Tibial artery (tissue), 4 donors: ENCODE measurements around the gene IL27RA.

Source experiments
- DNase-seq, 2 donors: peaks; one replicate each; pipeline ENCODE4 v3.0.0-alpha.2; 2019
- H3K27ac ChIP-seq, 2 donors: fragments of 200-600 bp; sonication (generic) in 1 of 2; 1 replicate in 1 of 2; 2 replicates in 1 of 2; pipeline ENCODE4 v1.5.1; 2018 to 2019; ENCODE audit warnings: mild to moderate bottlenecking in 1 of 2
- H3K27me3 ChIP-seq, 2 donors: fragments of 200-600 bp; sonication (generic) in 1 of 2; one replicate each; pipeline versions ENCODE4 v1.5.1 to v1.6.0; 2016 to 2019
- H3K36me3 ChIP-seq, 3 donors: fragments of 200-600 bp; sonication (generic) in 2 of 3; one replicate each; pipeline ENCODE4 v1.5.1; 2016 to 2019; ENCODE audit warnings: mild to moderate bottlenecking in 2 of 3
- H3K4me1 ChIP-seq, 4 donors: fragments of 200-600 bp; sonication (generic) in 2 of 4; 1 replicate in 3 of 4; 2 replicates in 1 of 4; pipeline ENCODE4 v1.5.1; 2016 to 2019
- H3K4me3 ChIP-seq, 2 donors: fragments of 200-600 bp; sonication (generic) in 1 of 2; 1 replicate in 1 of 2; 2 replicates in 1 of 2; pipeline ENCODE4 v1.5.1; 2018 to 2019; ENCODE audit warnings: mild to moderate bottlenecking in 2 of 2
- H3K9me3 ChIP-seq, 3 donors: fragments of 200-600 bp; sonication (generic) in 1 of 3; one replicate each; pipeline ENCODE4 v1.5.1; 2016 to 2019
- intact Hi-C: fragments of 100-400 bp; cut with DNase I; formaldehyde crosslinking; loops from one replicate; pipeline ENCODE4 v1.15.0; 2023; ENCODE audit warnings: low total_unique reads
- TF ChIP-seq, protein P1 (sequence below), 2 experiments: fragments of 200-600 bp in 1 of 2; fragments of 450-650 bp in 1 of 2; IDR thresholded peaks; one replicate each; pipeline ENCODE4 v1.5.1; 2017 to 2019; ENCODE audit warnings: antibody characterized with exemption in 2 of 2, mild to moderate bottlenecking in 1 of 2, moderate library complexity in 1 of 2

The IL27RA gene

DNA sequence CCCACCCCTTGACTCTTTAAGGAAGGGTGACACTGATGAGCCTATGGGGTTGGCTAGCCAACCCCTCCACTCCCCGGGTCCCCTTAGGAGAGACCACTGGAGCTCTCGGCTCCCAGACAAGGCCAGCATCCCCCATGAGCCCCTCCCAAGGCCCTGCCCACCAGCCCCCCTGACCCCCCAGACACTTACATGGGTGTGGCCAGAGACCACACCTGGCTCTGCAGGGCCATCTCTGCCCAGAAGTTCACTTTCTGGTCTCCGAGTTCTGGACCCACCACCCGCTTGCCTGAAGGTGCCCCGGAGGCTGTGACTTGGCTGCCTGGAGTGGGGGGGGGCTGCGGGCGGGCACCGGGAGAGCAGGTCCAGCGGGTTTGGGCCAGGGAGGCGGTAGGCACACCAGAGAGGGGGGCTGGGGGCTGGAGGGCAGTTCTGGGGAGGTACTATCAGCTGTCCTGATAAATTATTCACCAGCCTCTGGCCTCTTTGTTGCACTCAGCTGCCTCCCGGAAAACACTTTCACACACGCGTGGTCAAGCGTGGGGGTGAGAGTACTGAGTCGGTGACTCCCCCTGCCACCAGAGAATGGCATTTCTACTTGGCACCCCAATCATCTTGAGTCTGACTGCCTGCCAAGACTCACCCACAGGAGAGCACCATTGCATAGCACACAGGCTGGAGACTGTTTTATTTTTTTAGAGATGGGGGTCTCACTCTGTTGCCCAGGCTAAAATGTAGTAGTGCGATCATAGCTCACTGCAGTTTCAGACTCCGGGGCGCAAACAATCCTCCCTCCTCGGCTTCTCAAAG, 30.4 kb downstream of the IL27RA start, which contains the start of gene PALM3:
PALM3 (minus strand) TSS at position 326 of the 807 bp plus-strand sequence; CDS start at position 230, 96 bp downstream.
- no peak for DNase-seq
- TF ChIP-seq, protein P1, sequence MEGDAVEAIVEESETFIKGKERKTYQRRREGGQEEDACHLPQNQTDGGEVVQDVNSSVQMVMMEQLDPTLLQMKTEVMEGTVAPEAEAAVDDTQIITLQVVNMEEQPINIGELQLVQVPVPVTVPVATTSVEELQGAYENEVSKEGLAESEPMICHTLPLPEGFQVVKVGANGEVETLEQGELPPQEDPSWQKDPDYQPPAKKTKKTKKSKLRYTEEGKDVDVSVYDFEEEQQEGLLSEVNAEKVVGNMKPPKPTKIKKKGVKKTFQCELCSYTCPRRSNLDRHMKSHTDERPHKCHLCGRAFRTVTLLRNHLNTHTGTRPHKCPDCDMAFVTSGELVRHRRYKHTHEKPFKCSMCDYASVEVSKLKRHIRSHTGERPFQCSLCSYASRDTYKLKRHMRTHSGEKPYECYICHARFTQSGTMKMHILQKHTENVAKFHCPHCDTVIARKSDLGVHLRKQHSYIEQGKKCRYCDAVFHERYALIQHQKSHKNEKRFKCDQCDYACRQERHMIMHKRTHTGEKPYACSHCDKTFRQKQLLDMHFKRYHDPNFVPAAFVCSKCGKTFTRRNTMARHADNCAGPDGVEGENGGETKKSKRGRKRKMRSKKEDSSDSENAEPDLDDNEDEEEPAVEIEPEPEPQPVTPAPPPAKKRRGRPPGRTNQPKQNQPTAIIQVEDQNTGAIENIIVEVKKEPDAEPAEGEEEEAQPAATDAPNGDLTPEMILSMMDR (IDR thresholded peaks at IDR 0.05) = no peak

DNA sequence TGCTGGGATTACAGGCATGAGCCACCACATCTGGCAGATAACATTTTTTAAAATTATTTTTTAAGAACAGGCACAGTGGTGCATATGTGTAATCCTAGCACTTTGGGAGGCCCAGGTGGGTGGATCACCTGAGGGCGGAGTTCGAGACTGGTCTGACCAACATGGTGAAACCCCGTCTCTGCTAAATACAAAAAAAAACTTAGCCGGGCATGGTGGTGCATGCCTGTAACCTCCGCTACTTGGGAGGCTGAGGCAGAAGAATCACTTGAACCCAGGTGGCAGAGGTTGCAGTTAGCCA, 30.9 kb downstream of the IL27RA start:
- no peaks in the 10 kb centered on the region for H3K9me3 ChIP-seq
- TF ChIP-seq, protein P1 (IDR thresholded peaks at IDR 0.05) = no peak
- peaks cover 0 to 62% of the 10 kb centered on the region in 2 donors for H3K27me3 ChIP-seq
- peaks cover 0 to 13% (median 6%) of the 10 kb centered on the region in 4 donors for H3K4me1 ChIP-seq
- no peak overlapping the region for H3K27ac ChIP-seq
- no peak overlapping the region for H3K4me3 ChIP-seq
- no peak for DNase-seq
- no peaks in the 10 kb centered on the region for H3K36me3 ChIP-seq
- intact Hi-C loops = no loop called here

More for the DNA sequence above, 30.4 kb downstream of the IL27RA start, which contains the start of gene PALM3:
- Histone ChIP-seq H3K27ac (no peak within 1 kb of the TSS), H3K4me1 (peaks cover 0 to 18% (median 9%) of the 10 kb centered on the region in 4 donors), H3K4me3 (no peak within 1 kb of the TSS), H3K36me3 (no peaks in the 10 kb centered on the region), H3K9me3 (no peaks in the 10 kb centered on the region), H3K27me3 (peaks cover 0 to 67% of the 10 kb centered on the region in 2 donors)
- intact Hi-C loops = no loop called here

DNA sequence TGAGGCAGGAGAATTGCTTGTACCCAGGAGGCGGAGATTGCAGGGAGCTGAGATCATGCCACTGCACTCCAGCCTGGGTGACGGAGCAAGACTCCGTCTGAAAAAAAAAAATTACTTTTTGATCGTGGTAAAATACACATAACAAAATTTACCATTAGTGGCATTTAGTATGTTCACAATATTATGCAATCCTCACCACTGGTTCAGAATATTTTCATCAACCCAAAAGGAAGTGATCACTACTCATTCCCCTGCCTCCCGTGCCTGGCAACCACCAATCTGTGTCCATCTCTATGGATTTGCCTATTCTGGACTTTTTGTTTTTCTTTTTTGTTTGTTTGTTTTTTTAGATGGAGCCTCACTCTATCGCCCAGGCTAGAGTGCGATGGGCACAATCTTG, 31.5 kb downstream of the IL27RA start:
- peaks cover 0 to 56% of the 10 kb centered on the region in 2 donors for H3K27me3 ChIP-seq
- intact Hi-C loops = no loop called here
- H3K27ac ChIP-seq = no peak overlapping the region

DNA sequence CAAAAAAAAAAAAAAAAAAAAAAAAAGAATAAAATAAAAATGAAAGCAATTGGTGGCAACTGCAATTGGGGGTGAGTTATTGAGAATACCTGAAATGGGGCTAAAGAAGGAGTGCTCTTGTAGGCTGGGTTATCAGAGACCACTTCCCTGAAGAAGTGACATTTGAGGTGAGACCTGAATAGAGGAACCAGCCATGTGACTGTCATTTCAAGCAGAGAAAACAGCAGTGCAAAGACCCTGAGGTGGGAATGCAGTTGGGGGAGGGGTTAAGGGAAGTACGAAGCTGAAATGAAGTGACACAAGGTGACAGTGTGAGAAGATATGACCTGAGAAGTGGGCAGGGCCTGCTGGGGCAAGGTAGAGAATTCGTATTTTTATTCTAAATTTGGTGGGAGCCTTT, 34.6 kb downstream of the IL27RA start:
- no peak overlapping the region for H3K27ac ChIP-seq
- peaks cover 0 to 26% of the 10 kb centered on the region in 2 donors for H3K27me3 ChIP-seq
- TF ChIP-seq, protein P1 (IDR thresholded peaks at IDR 0.05) = no peak
- no peak for DNase-seq
- no peak overlapping the region for H3K4me3 ChIP-seq
- H3K36me3 ChIP-seq = no peaks in the 10 kb centered on the region
- H3K4me1 ChIP-seq = peaks cover 0 to 3% (median 0%) of the 10 kb centered on the region in 4 donors
- intact Hi-C loops = no loop called here
- H3K9me3 ChIP-seq = no peaks in the 10 kb centered on the region

More for the DNA sequence above, 31.5 kb downstream of the IL27RA start:
- TF ChIP-seq, protein P1 (IDR thresholded peaks at IDR 0.05) = no peak
- Histone ChIP-seq H3K9me3 (no peaks in the 10 kb centered on the region), H3K4me3 (no peak overlapping the region), H3K4me1 (peaks cover 0 to 7% (median under 1%) of the 10 kb centered on the region in 4 donors), H3K36me3 (no peaks in the 10 kb centered on the region)
- no peak for DNase-seq

DNA sequence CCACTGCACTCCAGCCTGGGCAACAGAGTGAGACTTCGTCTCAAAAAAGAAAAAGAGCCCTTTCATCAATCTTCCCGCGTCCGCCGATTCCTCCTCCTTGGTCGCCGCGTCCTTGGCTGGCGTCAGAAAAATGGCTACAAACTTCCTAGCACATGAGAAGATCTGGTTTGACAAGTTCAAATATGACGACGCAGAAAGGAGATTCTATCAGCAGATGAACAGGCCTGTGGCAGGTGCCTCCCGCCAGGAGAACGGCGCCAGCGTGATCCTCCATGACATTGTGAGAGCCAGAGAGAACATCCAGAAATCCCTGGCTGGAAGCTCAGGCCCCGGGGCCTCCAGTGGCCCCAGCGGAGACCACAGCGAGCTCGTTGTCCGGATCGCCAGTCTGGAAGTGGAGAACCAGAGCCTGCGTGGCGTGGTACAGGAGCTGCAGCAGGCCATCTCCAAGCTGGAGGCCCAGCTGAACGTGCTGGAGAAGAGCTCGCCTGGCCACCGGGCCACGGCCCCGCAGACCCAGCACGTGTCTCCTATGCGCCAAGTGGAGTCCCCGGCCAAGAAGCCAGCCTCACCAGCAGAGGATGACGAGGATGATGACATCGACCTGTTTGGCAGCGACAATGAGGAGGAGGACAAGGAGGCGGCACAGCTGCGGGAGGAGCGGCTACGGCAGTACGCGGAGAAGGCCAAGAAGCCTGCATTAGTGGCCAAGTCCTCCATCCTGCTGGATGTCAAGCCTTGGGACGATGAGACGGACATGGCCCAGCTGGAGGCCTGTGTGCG, 38.9 kb downstream of the IL27RA start:
- H3K27me3 ChIP-seq = no peaks in the 10 kb centered on the region
- intact Hi-C loops = loop anchor here (5.0 to 10.0 kb wide), 2 partner anchors 67 to 286 kb away; partner anchors contain the start of gene ASF1B
- H3K27ac ChIP-seq = no peak overlapping the region
- no peak for DNase-seq
- peaks cover 0 to 35% (median 28%) of the 10 kb centered on the region in 4 donors for H3K4me1 ChIP-seq
- no peaks in the 10 kb centered on the region for H3K9me3 ChIP-seq
- H3K4me3 ChIP-seq = no peak overlapping the region
- TF ChIP-seq, protein P1 (IDR thresholded peaks at IDR 0.05) = no peak
- no peaks in the 10 kb centered on the region for H3K36me3 ChIP-seq
